ENCODE results near the gene SMYD4.

DNA sequence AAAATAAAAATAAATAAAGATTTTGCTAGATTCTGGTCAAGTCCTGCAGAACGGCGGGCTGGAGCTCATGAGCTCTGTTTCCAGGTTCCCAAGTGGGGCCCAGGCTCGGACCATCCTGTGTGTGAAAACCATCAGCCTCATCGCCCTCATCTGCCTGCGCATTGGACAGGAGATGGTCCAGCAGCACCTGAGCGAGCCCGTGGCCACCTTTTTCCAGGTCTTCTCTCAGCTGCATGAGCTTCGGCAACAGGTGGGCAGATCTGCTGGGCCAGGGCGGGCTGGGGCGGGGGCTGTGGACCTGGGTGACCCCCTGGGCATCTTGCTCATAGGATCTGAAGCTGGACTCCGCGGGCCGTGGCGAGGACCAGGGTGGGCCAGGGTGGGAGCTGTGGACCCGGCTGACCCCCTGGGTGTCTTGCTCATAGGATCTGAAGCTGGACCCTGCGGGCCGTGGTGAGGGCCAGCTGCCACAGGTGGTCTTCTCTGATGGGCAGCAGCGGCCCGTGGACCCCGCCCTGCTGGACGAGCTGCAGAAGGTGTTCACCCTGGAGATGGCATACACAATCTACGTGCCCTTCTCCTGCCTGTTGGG lies 97.4 kb downstream of the SMYD4 start:
- TF ChIP-seq CTCF (IDR thresholded peaks at IDR 0.05; ENCODE audit: low read depth, low read length) (no peak), MYC (IDR thresholded peaks at IDR 0.05; ENCODE audit: low read depth, low read length) (no peak), POLR2A (IDR thresholded peaks at IDR 0.05; ENCODE audit: extremely low read depth, insufficient read length) (no peak)

All from NB4 (cell line).